C4-2B (cell line): ENCODE data around the gene NPSR1.

ENCODE experiments used
- ZFX ChIP-seq: fragments of 450-650 bp; IDR thresholded peaks from 2 replicates; pipeline ENCODE4 v1.6.1; 2017
- TF ChIP-seq, protein P1 (sequence below): fragments of 450-650 bp; conservative IDR thresholded peaks from 2 replicates; pipeline ENCODE4 v1.5.1; 2017; ENCODE audit warnings: mild to moderate bottlenecking

- TF ChIP-seq, protein P1, sequence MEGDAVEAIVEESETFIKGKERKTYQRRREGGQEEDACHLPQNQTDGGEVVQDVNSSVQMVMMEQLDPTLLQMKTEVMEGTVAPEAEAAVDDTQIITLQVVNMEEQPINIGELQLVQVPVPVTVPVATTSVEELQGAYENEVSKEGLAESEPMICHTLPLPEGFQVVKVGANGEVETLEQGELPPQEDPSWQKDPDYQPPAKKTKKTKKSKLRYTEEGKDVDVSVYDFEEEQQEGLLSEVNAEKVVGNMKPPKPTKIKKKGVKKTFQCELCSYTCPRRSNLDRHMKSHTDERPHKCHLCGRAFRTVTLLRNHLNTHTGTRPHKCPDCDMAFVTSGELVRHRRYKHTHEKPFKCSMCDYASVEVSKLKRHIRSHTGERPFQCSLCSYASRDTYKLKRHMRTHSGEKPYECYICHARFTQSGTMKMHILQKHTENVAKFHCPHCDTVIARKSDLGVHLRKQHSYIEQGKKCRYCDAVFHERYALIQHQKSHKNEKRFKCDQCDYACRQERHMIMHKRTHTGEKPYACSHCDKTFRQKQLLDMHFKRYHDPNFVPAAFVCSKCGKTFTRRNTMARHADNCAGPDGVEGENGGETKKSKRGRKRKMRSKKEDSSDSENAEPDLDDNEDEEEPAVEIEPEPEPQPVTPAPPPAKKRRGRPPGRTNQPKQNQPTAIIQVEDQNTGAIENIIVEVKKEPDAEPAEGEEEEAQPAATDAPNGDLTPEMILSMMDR: no peak
- TF ChIP-seq ZFX: no peak
These were observed 114.4 kb downstream of the NPSR1 start for GRCh38 chr7:34772296-34772938.
